HG03025 (cell line): ENCODE measurements around the gene CCDC28B.

Source experiments
- ATAC-seq: cut with Tn5 transposase; IDR thresholded peaks from one replicate; pipeline ENCODE4 v1.9.1; 2021; ENCODE audit warnings: mild to moderate bottlenecking, moderate library complexity; ENCODE audit not compliant: unreplicated experiment, low FRiP score

Gene CCDC28B

GRCh38 chr1:32192220-32192948 is 8.0 kb upstream of the CCDC28B start:
- ATAC-seq: no peak

- no peak for ATAC-seq
Measured at GRCh38 chr1:32194984-32195383, 5.4 kb upstream of the CCDC28B start.

GRCh38 chr1:32195531-32195930 is 4.9 kb upstream of the CCDC28B start:
- ATAC-seq: no peak

DNA sequence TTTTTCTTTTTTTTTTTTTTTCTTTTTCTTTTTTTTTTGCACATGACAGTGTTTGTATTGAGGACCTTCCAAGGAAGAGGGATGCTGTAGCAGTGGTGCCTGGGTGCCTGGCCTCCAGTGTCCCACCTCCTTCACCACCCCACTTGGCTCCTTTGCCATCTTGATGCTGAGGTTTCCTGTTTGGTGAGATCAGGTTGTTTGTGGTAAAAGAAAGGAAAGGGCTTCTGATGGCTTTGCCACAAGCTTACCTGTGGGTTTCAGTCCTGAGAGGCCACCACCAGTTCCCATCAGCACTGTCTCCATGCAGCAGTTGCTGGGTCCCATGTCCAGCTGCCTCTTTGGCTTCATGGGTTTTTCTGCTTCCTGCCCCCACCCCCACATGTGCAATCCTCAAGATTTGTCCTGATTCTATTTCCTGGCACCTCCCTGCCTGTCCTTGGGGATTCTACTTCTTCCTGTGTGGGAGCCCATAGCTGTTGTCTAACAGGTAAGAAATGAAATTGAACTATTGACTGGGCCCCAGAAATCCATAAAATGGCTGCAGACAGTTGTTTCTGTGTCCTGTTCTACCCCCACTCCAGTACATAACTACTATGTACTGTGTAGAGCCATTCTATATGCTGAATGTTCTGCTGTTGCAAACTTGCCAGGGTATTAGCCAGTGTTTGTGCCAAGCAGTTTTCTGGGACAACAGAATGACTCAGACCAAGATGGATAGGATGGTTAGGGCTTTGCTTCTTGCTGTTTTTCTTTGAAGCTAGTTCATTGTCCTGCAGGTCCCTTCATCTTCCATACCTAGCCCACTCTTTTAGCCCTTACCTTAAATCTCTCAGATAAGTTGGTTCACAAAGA is 4.2 kb upstream of the CCDC28B start:
- no peak for ATAC-seq

GRCh38 chr1:32197074-32197473 is 3.3 kb upstream of the CCDC28B start:
- ATAC-seq: no peak

DNA sequence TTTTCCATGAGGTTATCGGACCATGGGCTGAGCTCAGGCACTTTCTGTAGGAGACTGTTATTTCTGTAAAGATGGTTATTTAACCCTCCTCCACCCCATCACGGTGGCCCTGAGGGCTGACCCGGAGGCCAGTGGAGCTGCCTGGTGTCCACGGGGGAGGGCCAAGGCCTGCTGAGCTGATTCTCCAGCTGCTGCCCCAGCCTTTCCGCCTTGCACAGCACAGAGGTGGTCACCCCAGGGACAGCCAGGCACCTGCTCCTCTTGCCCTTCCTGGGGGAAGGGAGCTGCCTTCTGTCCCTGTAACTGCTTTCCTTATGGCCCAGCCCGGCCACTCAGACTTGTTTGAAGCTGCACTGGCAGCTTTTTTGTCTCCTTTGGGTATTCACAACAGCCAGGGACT is 2.6 kb upstream of the CCDC28B start:
- ATAC-seq: no peak

DNA sequence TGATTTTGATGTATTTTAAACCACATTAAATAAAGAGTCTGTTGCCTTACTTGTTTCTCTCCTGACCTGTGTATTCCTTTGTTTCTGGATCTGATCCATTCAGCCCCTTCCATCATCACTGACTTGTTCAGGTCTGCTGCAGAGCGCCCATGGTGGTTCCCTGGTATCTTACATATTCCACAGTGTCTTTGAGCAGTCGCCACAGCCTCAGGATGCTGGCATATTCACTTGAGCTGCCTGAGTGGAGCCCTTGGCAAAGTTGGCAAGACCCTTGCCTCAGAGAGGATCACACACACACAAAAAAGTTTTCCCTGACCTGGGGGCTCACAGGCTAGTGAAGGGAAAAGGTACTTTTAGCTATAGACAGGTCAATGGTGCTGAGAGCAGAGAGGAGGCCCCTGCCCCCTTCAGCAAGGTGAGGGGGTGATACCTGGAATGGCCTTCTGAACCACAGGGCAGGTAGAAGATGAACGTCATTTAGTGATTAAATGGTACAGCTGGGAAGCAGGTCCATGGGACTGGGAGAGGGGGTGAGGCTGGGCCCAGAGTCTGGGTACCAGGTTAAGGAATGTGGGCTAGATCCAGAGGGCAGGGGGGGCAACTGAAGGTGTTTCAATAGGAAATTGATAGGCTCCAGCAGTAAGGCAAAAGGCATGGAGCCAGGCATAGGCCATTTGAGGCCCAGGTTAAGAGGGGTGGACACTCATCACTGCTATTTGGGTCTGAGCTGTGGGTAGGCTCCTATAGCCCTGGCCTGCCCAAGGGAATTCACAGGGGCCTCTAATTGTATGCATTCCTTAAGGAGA is 2.0 kb upstream of the CCDC28B start:
- ATAC-seq: no peak

GRCh38 chr1:32199043-32199716 is 1.2 kb upstream of the CCDC28B start:
- no peak for ATAC-seq

DNA sequence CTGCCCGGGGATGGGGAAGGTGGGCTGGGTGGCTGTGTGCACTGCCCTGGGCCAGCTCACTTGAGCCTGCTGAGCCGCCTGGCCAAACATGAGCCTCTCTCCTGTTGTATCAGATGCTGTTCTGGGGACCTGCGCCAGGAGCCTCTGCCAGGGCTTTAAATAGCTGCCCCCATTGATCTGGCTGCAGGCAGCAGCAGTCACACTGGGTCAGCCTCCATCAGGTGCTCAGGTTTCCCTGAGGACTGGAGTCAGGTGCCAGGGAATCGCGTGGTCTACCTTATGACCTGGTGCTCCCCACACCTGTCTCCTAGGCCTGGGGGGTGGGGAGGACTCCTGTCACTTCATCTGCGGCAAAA is 700 bp upstream of the CCDC28B start:
- no peak for ATAC-seq

- ATAC-seq: no peak
Measured at GRCh38 chr1:32201011-32201855, 838 bp downstream of the CCDC28B start.

DNA sequence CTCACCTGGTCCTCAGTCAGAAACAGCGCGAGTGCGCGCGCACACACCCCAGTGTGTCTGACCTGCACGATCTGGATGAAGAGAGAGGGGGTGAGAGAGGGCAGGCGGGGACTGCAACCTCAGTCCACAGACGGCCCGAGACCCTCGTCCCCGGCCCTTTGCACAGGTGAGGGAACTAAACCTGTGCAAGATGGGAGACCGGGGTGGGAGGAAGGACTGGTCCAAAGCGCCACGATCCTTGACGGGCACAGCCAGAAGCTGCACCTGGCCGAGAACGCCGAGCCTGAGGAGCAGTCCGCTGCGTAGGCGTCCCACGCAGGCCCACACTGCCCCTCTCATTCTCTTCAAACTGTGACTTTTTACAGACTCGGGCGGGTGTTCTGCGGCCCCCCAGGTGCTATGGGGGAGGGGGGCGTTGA is 4.6 kb downstream of the CCDC28B start:
- no peak for ATAC-seq

- ATAC-seq: no peak
Measured at GRCh38 chr1:32205401-32206370, 5.3 kb downstream of the CCDC28B start, which contains the start of gene IQCC. Gene IQCC, plus strand, starts transcription at chr1:32205671. Its CDS starts 11 bp downstream, at chr1:32205682.

- ATAC-seq: no peak
Measured at GRCh38 chr1:32208469-32208868, 8.1 kb downstream of the CCDC28B start.

DNA sequence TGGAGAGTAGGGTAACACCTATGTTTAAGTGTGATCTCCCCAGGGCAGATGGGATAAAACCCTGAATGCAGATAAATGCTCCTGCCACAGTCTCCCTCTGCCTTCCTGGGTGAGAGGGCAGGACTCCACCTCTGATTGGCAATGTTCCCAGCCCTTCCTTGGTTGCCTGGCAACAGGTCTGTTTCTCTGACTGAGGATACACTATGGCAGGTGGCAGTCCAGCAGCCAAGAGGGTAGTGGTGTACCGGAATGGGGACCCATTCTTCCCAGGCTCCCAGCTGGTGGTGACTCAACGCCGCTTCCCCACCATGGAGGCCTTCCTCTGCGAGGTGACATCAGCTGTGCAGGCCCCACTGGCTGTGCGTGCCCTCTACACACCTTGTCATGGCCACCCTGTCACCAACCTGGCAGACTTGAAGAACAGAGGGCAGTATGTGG is 8.5 kb downstream of the CCDC28B start, which contains the start of gene DCDC2B:
Gene DCDC2B, plus strand, starts transcription at position 199 of the 438 bp plus-strand sequence. Its CDS starts 5 bp downstream, at position 204.
- ATAC-seq: no peak

DNA sequence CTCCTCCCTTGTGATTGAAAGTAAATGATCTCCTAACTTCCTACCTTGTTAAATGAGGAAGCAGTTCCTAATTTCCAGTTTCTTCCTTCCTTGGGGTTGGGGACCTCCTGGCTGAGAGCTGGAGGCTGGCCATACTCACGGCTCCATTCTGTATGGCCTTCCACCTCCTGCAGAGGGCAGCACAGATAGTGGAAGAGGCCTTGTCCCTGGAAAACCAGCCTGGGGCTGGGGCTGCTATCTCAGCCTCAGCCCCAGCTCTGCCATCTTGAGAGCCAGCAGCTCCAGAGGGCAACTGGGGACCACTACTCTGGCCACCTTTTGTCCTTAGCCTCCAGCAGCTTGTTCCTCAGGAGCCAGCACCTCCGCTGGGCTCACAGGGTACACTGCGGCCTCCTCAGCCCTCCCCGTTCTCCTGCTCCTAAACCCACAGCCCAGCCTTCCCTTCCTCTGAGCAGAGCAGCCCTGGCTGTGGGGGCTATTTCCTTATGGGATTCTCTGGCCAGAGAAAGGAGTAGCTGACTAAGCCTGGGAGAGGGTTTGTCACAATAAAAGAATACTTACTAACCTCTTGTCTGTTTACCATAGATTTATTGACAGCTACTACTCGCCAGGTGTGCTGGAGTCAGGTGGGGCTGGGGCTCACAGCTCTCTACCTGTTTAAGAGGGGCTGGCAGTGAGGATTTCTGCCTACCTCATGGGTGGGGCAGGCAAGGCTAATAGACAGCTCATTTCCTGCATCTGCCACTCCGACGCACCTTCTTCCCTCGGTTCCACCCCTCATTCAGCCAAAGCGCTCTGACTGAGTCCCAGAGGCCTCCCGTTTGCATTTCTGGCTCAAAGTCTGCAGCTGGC is 15.5 kb downstream of the CCDC28B start:
- no peak for ATAC-seq

DNA sequence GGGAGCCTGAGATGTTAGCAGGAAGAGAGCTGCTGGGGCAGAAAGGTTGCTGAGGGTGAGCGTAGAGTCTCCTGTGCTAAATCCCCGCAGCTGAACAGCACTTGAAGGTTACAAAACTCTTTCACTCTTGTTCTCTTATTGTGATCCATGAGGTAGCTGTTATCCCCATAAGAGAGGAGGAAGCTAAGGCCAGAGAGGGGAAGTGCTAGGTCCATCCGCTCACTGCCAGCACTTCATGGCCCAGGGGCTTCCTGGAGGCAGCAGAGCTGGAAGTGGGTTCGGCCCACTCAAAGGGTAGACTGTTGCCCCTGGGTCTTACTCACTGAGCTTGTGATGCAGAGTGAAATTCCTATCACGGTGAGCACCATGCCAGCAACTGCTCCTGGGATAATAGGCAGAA is 16.2 kb downstream of the CCDC28B start:
- ATAC-seq: no peak

GRCh38 chr1:32219022-32219421 is 18.6 kb downstream of the CCDC28B start:
- no peak for ATAC-seq
